Measurements from ENCODE around the gene CCN2. TPM values are rescaled to one million over a fixed set of nuclear protein-coding genes. Genes with fewer than 3 reads are reported as not detected.

CCN2 gene
- total RNA-seq, 2 experiments from 2014 or later = 0.36 TPM; not detected in 1

GRCh38 chr6:131946404-131946991 lies 4.7 kb downstream of the CCN2 start:
- TF ChIP-seq EZH2phosphoT487 (IDR thresholded peaks at IDR 0.05; ENCODE audit: borderline replicate concordance, low read depth, low read length) = no peak
- no peak for TF ChIP-seq CTCF (conservative IDR thresholded peaks at IDR 0.05; ENCODE audit: low read length)
- BruUV-seq (replicated peaks) = no TSS peak
- no peak overlapping the region for H3K4me3 ChIP-seq (ENCODE audit: low read depth, low read length, poor library complexity, severe bottlenecking)
- H3K79me2 ChIP-seq (ENCODE audit: insufficient read depth, low read depth, low read length) = no peaks in the 10 kb centered on the region
- ChIA-PET CTCF (ENCODE audit: unreplicated experiment) (no interaction called here), POLR2A (interaction anchor here (0.7 to 1.3 kb wide), 3 partner anchors 10 to 249 kb away, joined by 3 to 8 read pairs (median 6); no protein-coding TSS in a partner anchor)
- intact Hi-C loops (cut with micrococcal nuclease; ENCODE audit: unreplicated experiment) = no loop called here
- H3K4me1 ChIP-seq (ENCODE audit: insufficient read depth, low read length, poor library complexity, severe bottlenecking) = peaks cover 12% of the 10 kb centered on the region
- H3K9me3 ChIP-seq (ENCODE audit: low read length) = no peaks in the 10 kb centered on the region
- H2AFZ ChIP-seq (ENCODE audit: low read length) = peak overlapping the region; percentile 38
- H3K36me3 ChIP-seq (ENCODE audit: insufficient read depth, low read length) = no peaks in the 10 kb centered on the region
- no peaks in the 10 kb centered on the region for H4K20me1 ChIP-seq (ENCODE audit: insufficient read depth, low read length)
- no peaks in the 10 kb centered on the region for H3K9me2 ChIP-seq (ENCODE audit: insufficient read depth, low read length)
- no peak overlapping the region for H3K27ac ChIP-seq (ENCODE audit: low read depth, low read length, poor library complexity, severe bottlenecking)
- no peak for DNase-seq (ENCODE audit: low spot score)
- no peak overlapping the region for H3K4me2 ChIP-seq (ENCODE audit: low read length)

- Histone ChIP-seq H2AFZ (ENCODE audit: low read length) (peak overlapping the region; percentile 38; the same call in 1 of the 2 replicates), H3K4me2 (ENCODE audit: low read length) (no peak overlapping the region), H4K20me1 (ENCODE audit: insufficient read depth, low read length) (no peaks in the 10 kb centered on the region), H3K9me3 (ENCODE audit: low read length) (no peaks in the 10 kb centered on the region), H3K4me3 (ENCODE audit: low read depth, low read length, poor library complexity, severe bottlenecking) (no peak overlapping the region), H3K4me1 (ENCODE audit: insufficient read depth, low read length, poor library complexity, severe bottlenecking) (peaks cover 12% of the 10 kb centered on the region), H3K27ac (ENCODE audit: low read depth, low read length, poor library complexity, severe bottlenecking) (no peak overlapping the region), H3K36me3 (ENCODE audit: insufficient read depth, low read length) (no peaks in the 10 kb centered on the region), H3K79me2 (ENCODE audit: insufficient read depth, low read depth, low read length) (no peaks in the 10 kb centered on the region), H3K9me2 (ENCODE audit: insufficient read depth, low read length) (no peaks in the 10 kb centered on the region)
- BruUV-seq (replicated peaks) = no TSS peak
- no peak for TF ChIP-seq EZH2phosphoT487 (IDR thresholded peaks at IDR 0.05; ENCODE audit: borderline replicate concordance, low read depth, low read length)
- TF ChIP-seq CTCF (conservative IDR thresholded peaks at IDR 0.05; ENCODE audit: low read length) = no peak
- ChIA-PET CTCF (ENCODE audit: unreplicated experiment) (no interaction called here), POLR2A (interaction anchor here (0.7 to 1.3 kb wide), 3 partner anchors 11 to 250 kb away, joined by 3 to 8 read pairs (median 6); no protein-coding TSS in a partner anchor)
- intact Hi-C loops (cut with micrococcal nuclease; ENCODE audit: unreplicated experiment) = no loop called here
- DNase-seq (ENCODE audit: low spot score) = no peak
Measured at GRCh38 chr6:131945971-131946370, 5.2 kb downstream of the CCN2 start.

All from OCI-LY7 (cell line).